ENCODE results near the gene LGALS7.

- TF ChIP-seq POLR2A (IDR thresholded peaks at IDR 0.05; ENCODE audit: low read depth, low read length) (no peak), POLR2AphosphoS5 (IDR thresholded peaks at IDR 0.05; ENCODE audit: low read depth, low read length) (no peak)
These were observed 33.7 kb downstream of the LGALS7 start for GRCh38 chr19:38739440-38740256.
